Measurements from ENCODE around the gene CLK2. TPM values are rescaled to one million over a fixed set of nuclear protein-coding genes. Genes with fewer than 3 reads are reported as not detected.

The CLK2 gene
- polyA plus RNA-seq, 1 donor, result 45.2 TPM

Other genes with a start within 250 kb of the CLK2 start
- gene DCST2, start 239.7 kb downstream of the CLK2 start, polyA plus RNA-seq (ENCODE audit: insufficient read length), result 2.1 TPM
- gene DCST1, start 239.7 kb downstream of the CLK2 start, polyA plus RNA-seq (ENCODE audit: insufficient read length), result not detected
- gene ADAM15, start 222.2 kb downstream of the CLK2 start, polyA plus RNA-seq (ENCODE audit: insufficient read length), result 69.3 TPM
- gene EFNA4, start 209.8 kb downstream of the CLK2 start, polyA plus RNA-seq (ENCODE audit: insufficient read length), result 6.0 TPM
- gene EFNA3, start 194.7 kb downstream of the CLK2 start, polyA plus RNA-seq (ENCODE audit: insufficient read length), result 2.5 TPM
- gene EFNA1, start 145.6 kb downstream of the CLK2 start, polyA plus RNA-seq (ENCODE audit: insufficient read length), result 24.7 TPM
- gene SLC50A1, start 137.7 kb downstream of the CLK2 start, polyA plus RNA-seq (ENCODE audit: insufficient read length), result 22.6 TPM
- gene DPM3, start 133.0 kb downstream of the CLK2 start, polyA plus RNA-seq (ENCODE audit: insufficient read length), result 25.1 TPM
- 78.9 TPM for gene KRTCAP2, start 100.2 kb downstream of the CLK2 start, polyA plus RNA-seq (ENCODE audit: insufficient read length)
- 0.40 TPM for gene TRIM46, start 99.7 kb downstream of the CLK2 start, polyA plus RNA-seq (ENCODE audit: insufficient read length)
- gene THBS3, start 65.6 kb downstream of the CLK2 start, polyA plus RNA-seq (ENCODE audit: insufficient read length), result 39.6 TPM
- gene MTX1, start 64.8 kb downstream of the CLK2 start, polyA plus RNA-seq (ENCODE audit: insufficient read length), result 18.0 TPM
- 17.6 TPM for gene ENTREP3, start 18.0 kb downstream of the CLK2 start, polyA plus RNA-seq (ENCODE audit: insufficient read length)
- gene SCAMP3, start 11.1 kb downstream of the CLK2 start, polyA plus RNA-seq (ENCODE audit: insufficient read length), result 46.5 TPM
- 4.0 TPM for gene HCN3, start 4.0 kb upstream of the CLK2 start, polyA plus RNA-seq (ENCODE audit: insufficient read length)
- 0.37 TPM for gene PKLR, start 27.9 kb upstream of the CLK2 start, polyA plus RNA-seq (ENCODE audit: insufficient read length)
- gene FDPS, start 35.4 kb upstream of the CLK2 start, polyA plus RNA-seq (ENCODE audit: insufficient read length), result 106 TPM
- 28.0 TPM for gene RUSC1, start 47.4 kb upstream of the CLK2 start, polyA plus RNA-seq (ENCODE audit: insufficient read length)